ENCODE results near the gene KLRF1. TPM values are rescaled to one million over a fixed set of nuclear protein-coding genes. Genes with fewer than 3 reads are reported as not detected.

KLRF1 gene
- total RNA-seq, 1 experiment from 2014 or later, result not detected

DNA sequence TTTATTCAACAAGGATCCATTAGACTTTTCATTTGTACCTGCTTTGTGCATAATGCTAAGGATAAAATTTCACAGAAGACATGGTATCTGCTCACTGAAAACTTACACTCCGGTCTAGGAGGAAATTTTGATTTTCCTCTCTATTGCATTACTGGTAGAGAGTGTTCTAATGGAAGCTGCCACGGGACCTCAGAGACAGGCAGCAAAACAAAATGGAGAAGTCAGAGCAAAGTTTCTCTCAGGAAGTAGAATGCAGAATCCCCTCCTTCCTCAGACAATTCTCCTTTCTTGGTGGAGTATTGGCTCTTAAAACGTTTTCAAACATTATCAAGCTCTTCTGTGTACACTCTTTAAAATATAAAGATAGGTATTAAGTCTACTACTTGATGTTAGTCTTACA, 29.6 kb downstream of the KLRF1 start (continued):
- TF ChIP-seq, protein P1, sequence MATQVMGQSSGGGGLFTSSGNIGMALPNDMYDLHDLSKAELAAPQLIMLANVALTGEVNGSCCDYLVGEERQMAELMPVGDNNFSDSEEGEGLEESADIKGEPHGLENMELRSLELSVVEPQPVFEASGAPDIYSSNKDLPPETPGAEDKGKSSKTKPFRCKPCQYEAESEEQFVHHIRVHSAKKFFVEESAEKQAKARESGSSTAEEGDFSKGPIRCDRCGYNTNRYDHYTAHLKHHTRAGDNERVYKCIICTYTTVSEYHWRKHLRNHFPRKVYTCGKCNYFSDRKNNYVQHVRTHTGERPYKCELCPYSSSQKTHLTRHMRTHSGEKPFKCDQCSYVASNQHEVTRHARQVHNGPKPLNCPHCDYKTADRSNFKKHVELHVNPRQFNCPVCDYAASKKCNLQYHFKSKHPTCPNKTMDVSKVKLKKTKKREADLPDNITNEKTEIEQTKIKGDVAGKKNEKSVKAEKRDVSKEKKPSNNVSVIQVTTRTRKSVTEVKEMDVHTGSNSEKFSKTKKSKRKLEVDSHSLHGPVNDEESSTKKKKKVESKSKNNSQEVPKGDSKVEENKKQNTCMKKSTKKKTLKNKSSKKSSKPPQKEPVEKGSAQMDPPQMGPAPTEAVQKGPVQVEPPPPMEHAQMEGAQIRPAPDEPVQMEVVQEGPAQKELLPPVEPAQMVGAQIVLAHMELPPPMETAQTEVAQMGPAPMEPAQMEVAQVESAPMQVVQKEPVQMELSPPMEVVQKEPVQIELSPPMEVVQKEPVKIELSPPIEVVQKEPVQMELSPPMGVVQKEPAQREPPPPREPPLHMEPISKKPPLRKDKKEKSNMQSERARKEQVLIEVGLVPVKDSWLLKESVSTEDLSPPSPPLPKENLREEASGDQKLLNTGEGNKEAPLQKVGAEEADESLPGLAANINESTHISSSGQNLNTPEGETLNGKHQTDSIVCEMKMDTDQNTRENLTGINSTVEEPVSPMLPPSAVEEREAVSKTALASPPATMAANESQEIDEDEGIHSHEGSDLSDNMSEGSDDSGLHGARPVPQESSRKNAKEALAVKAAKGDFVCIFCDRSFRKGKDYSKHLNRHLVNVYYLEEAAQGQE (IDR thresholded peaks at IDR 0.05; ENCODE audit: low read depth), result no peak
- TF ChIP-seq, protein P2, sequence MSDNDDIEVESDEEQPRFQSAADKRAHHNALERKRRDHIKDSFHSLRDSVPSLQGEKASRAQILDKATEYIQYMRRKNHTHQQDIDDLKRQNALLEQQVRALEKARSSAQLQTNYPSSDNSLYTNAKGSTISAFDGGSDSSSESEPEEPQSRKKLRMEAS (IDR thresholded peaks at IDR 0.05), result no peak
- TF ChIP-seq SP1 (IDR thresholded peaks at IDR 0.05; ENCODE audit: low read depth) (no peak), FOSL1 (IDR thresholded peaks at IDR 0.05; ENCODE audit: low read depth) (no peak), CBX3 (IDR thresholded peaks at IDR 0.05; ENCODE audit: low read depth) (no peak)

DNA sequence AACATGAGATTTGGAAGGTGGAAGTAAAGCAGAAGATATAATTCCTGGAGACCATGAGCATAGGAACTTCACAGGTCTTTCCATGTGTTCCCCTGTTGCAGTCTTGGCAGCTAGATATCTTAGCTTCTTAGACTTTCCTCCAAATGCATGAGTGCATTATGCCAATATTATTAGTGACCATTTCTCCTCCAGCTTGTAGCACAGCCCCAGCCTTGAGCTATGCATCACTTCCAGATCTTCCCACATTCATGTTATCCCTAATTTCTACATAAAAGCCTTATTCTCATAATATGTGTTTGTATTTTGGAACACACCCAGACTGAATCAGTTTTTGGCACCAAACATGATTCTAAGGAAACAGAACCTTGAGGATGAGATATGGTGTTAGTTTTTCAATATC, 30.9 kb downstream of the KLRF1 start:
- Histone ChIP-seq H3K27me3 (ENCODE audit: insufficient read depth, low read length) (peaks cover 47% of the 10 kb centered on the region), H3K79me2 (ENCODE audit: insufficient read depth, low read length) (no peaks in the 10 kb centered on the region), H3K4me1 (ENCODE audit: control insufficient read depth in 1 of 2, insufficient read depth in 2 of 2, low read length in 2 of 2) (no peaks in the 10 kb centered on the region), H3K9me2 (ENCODE audit: insufficient read depth) (no peaks in the 10 kb centered on the region), H4K20me1 (ENCODE audit: insufficient read depth) (no peaks in the 10 kb centered on the region), H3K4me3 (replicated peaks in 1 of 2; ENCODE audit: low read depth in 1 of 2, low read length in 2 of 2) (no peak overlapping the region), H3K9ac (ENCODE audit: low read length) (no peak overlapping the region), H2AFZ (ENCODE audit: low read depth, low read length, poor library complexity, severe bottlenecking) (no peak overlapping the region), H3K36me3 (ENCODE audit: control insufficient read depth in 1 of 2, insufficient read depth in 2 of 2, low read length in 2 of 2) (no peaks in the 10 kb centered on the region), H3K9me3 (ENCODE audit: control insufficient read depth in 1 of 2, insufficient read depth in 1 of 2, low read depth in 1 of 2, low read length in 2 of 2) (no peaks in the 10 kb centered on the region), H3K27ac (ENCODE audit: low read depth, low read length) (no peak overlapping the region), H3K4me2 (ENCODE audit: low read length) (no peak overlapping the region)
- POLR2A ChIA-PET, result no interaction called here
- no TSS peak for BruUV-seq (replicated peaks)
- intact Hi-C loops (cut with micrococcal nuclease), result no loop called here
- CTCF ChIA-PET, result interaction anchor here (1.0 kb wide), 1 partner anchor 58 kb away, joined by 3 read pairs; no protein-coding TSS in a partner anchor
- no peak for ATAC-seq
- TF ChIP-seq TCF7L2 (IDR thresholded peaks at IDR 0.05; ENCODE audit: borderline replicate concordance, extremely low read depth, insufficient read depth, insufficient read length), result no peak
- TF ChIP-seq CBX3 (IDR thresholded peaks at IDR 0.05; ENCODE audit: low read depth), result no peak
- TF ChIP-seq, protein P3, sequence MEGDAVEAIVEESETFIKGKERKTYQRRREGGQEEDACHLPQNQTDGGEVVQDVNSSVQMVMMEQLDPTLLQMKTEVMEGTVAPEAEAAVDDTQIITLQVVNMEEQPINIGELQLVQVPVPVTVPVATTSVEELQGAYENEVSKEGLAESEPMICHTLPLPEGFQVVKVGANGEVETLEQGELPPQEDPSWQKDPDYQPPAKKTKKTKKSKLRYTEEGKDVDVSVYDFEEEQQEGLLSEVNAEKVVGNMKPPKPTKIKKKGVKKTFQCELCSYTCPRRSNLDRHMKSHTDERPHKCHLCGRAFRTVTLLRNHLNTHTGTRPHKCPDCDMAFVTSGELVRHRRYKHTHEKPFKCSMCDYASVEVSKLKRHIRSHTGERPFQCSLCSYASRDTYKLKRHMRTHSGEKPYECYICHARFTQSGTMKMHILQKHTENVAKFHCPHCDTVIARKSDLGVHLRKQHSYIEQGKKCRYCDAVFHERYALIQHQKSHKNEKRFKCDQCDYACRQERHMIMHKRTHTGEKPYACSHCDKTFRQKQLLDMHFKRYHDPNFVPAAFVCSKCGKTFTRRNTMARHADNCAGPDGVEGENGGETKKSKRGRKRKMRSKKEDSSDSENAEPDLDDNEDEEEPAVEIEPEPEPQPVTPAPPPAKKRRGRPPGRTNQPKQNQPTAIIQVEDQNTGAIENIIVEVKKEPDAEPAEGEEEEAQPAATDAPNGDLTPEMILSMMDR (IDR thresholded peaks at IDR 0.05 in 2 of 3, conservative IDR thresholded peaks at IDR 0.05 in 1 of 3; ENCODE audit: borderline replicate concordance in 1 of 3, insufficient read depth in 1 of 3, low read depth in 2 of 3, low read length in 2 of 3), result no peak
- TF ChIP-seq, protein P2 (IDR thresholded peaks at IDR 0.05), result no peak
- TF ChIP-seq ELF1 (IDR thresholded peaks at IDR 0.05; ENCODE audit: borderline replicate concordance, low read depth), result no peak
- TF ChIP-seq SP1 (IDR thresholded peaks at IDR 0.05; ENCODE audit: low read depth), result no peak
- TF ChIP-seq RAD21 (IDR thresholded peaks at IDR 0.05; ENCODE audit: low read depth), result no peak
- no peak for TF ChIP-seq ZFX (IDR thresholded peaks at IDR 0.05)
- TF ChIP-seq EZH2 (IDR thresholded peaks at IDR 0.05), result no peak
- TF ChIP-seq ZNF274 (IDR thresholded peaks at IDR 0.05; ENCODE audit: low read depth, low read length), result no peak
- RAD21 ChIA-PET (ENCODE audit: low non-redundant PET in 1 of 2, low total read pairs in 2 of 2, uncharacterized antibody in 2 of 2, unreplicated experiment in 2 of 2), result no interaction called here
- DNase-seq (ENCODE audit: low read depth, low spot score), result no peak
